OCI-LY7 (cell line): ENCODE data around the gene PTTG2.

Experiments
- CTCF ChIP-seq: fragments of 200-600 bp; sonication (generic); conservative IDR thresholded peaks from 2 replicates; pipeline ENCODE4 v1.5.1; 2014; ENCODE audit warnings: mild to moderate bottlenecking, antibody characterized with exemption, low read length, moderate library complexity, mixed read lengths
- EZH2phosphoT487 ChIP-seq: fragments of 200-600 bp; sonication (generic); IDR thresholded peaks from 2 replicates; pipeline ENCODE4 v1.6.1; 2018; ENCODE audit warnings: low read depth, borderline replicate concordance, mild to moderate bottlenecking, mixed run types, antibody characterized with exemption, low read length, moderate library complexity, mixed read lengths

- no peak for TF ChIP-seq CTCF
- TF ChIP-seq EZH2phosphoT487 = no peak
Measured at GRCh38 chr4:37917388-37917787, 42.8 kb upstream of the PTTG2 start.
